ENCODE measurements around the gene WDFY4.

Gene WDFY4

GRCh38 chr10:49023071-49023470 is 338.4 kb downstream of the WDFY4 start:
- no peak for ATAC-seq
- no peak for TF ChIP-seq TOX (CRISPR knock-in tag; IDR thresholded peaks at IDR 0.05; ENCODE audit: borderline replicate concordance)
- TF ChIP-seq ZC3H10 (CRISPR knock-in tag; IDR thresholded peaks at IDR 0.05) = no peak
- no peak for TF ChIP-seq TSHZ2 (CRISPR knock-in tag; IDR thresholded peaks at IDR 0.05)
- no peak for TF ChIP-seq GLIS3 (CRISPR knock-in tag; IDR thresholded peaks at IDR 0.05)
- TF ChIP-seq ZFP3 (CRISPR knock-in tag; IDR thresholded peaks at IDR 0.05) = no peak
- TF ChIP-seq ISL1 (CRISPR knock-in tag; IDR thresholded peaks at IDR 0.05) = no peak
- TF ChIP-seq ZFP30 (CRISPR knock-in tag; IDR thresholded peaks at IDR 0.05) = no peak
- no peak for TF ChIP-seq ESRRG (CRISPR knock-in tag; IDR thresholded peaks at IDR 0.05)
- no peak for TF ChIP-seq SNAI2 (CRISPR knock-in tag; IDR thresholded peaks at IDR 0.05)
- TF ChIP-seq BACH2 (CRISPR knock-in tag; IDR thresholded peaks at IDR 0.05; ENCODE audit: borderline replicate concordance) = no peak
- no peak for TF ChIP-seq ZNF8 (CRISPR knock-in tag; IDR thresholded peaks at IDR 0.05)
- no peak for TF ChIP-seq ZNF565 (CRISPR knock-in tag; conservative IDR thresholded peaks at IDR 0.05; ENCODE audit: low read depth)
- TF ChIP-seq CSDC2 (CRISPR knock-in tag; IDR thresholded peaks at IDR 0.05) = no peak
- no peak for TF ChIP-seq ZNF70 (CRISPR knock-in tag; IDR thresholded peaks at IDR 0.05)
- TF ChIP-seq PATZ1 (CRISPR knock-in tag; IDR thresholded peaks at IDR 0.05; ENCODE audit: borderline replicate concordance) = no peak
- no peak for TF ChIP-seq ARNTL (CRISPR knock-in tag; IDR thresholded peaks at IDR 0.05; ENCODE audit: borderline replicate concordance, low read depth)
- no peak for TF ChIP-seq POU6F1 (CRISPR knock-in tag; IDR thresholded peaks at IDR 0.05; ENCODE audit: borderline replicate concordance, low read depth)

GRCh38 chr10:49023752-49024151 is 339.1 kb downstream of the WDFY4 start:
- TF ChIP-seq PATZ1 (CRISPR knock-in tag; IDR thresholded peaks at IDR 0.05; ENCODE audit: borderline replicate concordance) (no peak), GLIS3 (CRISPR knock-in tag; IDR thresholded peaks at IDR 0.05) (no peak), BACH2 (CRISPR knock-in tag; IDR thresholded peaks at IDR 0.05; ENCODE audit: borderline replicate concordance) (no peak), ARNTL (CRISPR knock-in tag; IDR thresholded peaks at IDR 0.05; ENCODE audit: borderline replicate concordance, low read depth) (no peak), ZNF565 (CRISPR knock-in tag; conservative IDR thresholded peaks at IDR 0.05; ENCODE audit: low read depth) (no peak), ZNF70 (CRISPR knock-in tag; IDR thresholded peaks at IDR 0.05) (no peak), CSRNP3 (CRISPR knock-in tag; IDR thresholded peaks at IDR 0.05) (no peak), CSDC2 (CRISPR knock-in tag; IDR thresholded peaks at IDR 0.05) (no peak), ZC3H10 (CRISPR knock-in tag; IDR thresholded peaks at IDR 0.05) (no peak), TOX (CRISPR knock-in tag; IDR thresholded peaks at IDR 0.05; ENCODE audit: borderline replicate concordance) (no peak), CREB5 (CRISPR knock-in tag; IDR thresholded peaks at IDR 0.05; ENCODE audit: low read depth) (no peak), TCF4 (CRISPR knock-in tag; IDR thresholded peaks at IDR 0.05; ENCODE audit: borderline replicate concordance) (no peak), POU6F1 (CRISPR knock-in tag; IDR thresholded peaks at IDR 0.05; ENCODE audit: borderline replicate concordance, low read depth) (no peak), ZFP30 (CRISPR knock-in tag; IDR thresholded peaks at IDR 0.05) (no peak), ZNF8 (CRISPR knock-in tag; IDR thresholded peaks at IDR 0.05) (no peak), ISL1 (CRISPR knock-in tag; IDR thresholded peaks at IDR 0.05) (no peak), TSHZ2 (CRISPR knock-in tag; IDR thresholded peaks at IDR 0.05) (no peak), PPARA (CRISPR knock-in tag; IDR thresholded peaks at IDR 0.05; ENCODE audit: borderline replicate concordance) (no peak)
- no peak for ATAC-seq
